SW 1271 (cell line): Measurements from ENCODE around the gene CNOT3.
"Not testable (repeated sequence)": the region's sequence is repeated elsewhere in the genome, so short reads cannot be mapped to it uniquely, and the experiment has no call there.

Experiments used
- DNase-seq, 2 experiments: peaks; one replicate each; lab custom pipeline; 2025; lab: John Stamatoyannopoulos, UW

Gene CNOT3

GRCh38 chr19:54169149-54169740, 31.7 kb downstream of the CNOT3 start:
- DNase-seq = no peak

- DNase-seq = not testable (repeated sequence)
These were observed 34.3 kb downstream of the CNOT3 start for GRCh38 chr19:54171736-54172431.

- peak in 1 of 2 experiments; percentile 17 for DNase-seq
These were observed 35.2 kb downstream of the CNOT3 start, which contains the start of gene TMC4 for GRCh38 chr19:54172471-54173358. TMC4 (minus strand) TSS chr19:54173160; CDS start chr19:54173117, 43 bp downstream.

- no peak for DNase-seq
These were observed 35.8 kb downstream of the CNOT3 start for GRCh38 chr19:54173359-54173699.

- no peak for DNase-seq
These were observed 36.6 kb downstream of the CNOT3 start for GRCh38 chr19:54173951-54174834.

- DNase-seq = no peak
These were observed 41.2 kb downstream of the CNOT3 start for GRCh38 chr19:54178581-54179261.

GRCh38 chr19:54179262-54179852, 41.8 kb downstream of the CNOT3 start:
- no peak for DNase-seq

GRCh38 chr19:54179921-54180461, 42.4 kb downstream of the CNOT3 start:
- DNase-seq = peak; percentile 37 to 76

- no peak for DNase-seq
These were observed 43.1 kb downstream of the CNOT3 start for GRCh38 chr19:54180691-54181091.

- not testable (repeated sequence) for DNase-seq
These were observed 44.3 kb downstream of the CNOT3 start for GRCh38 chr19:54181894-54182293.

- DNase-seq = no peak
These were observed 45.9 kb downstream of the CNOT3 start for GRCh38 chr19:54183431-54183830.

GRCh38 chr19:54186351-54186750, 48.8 kb downstream of the CNOT3 start:
- DNase-seq = no peak

GRCh38 chr19:54186934-54187381, 49.4 kb downstream of the CNOT3 start:
- no peak for DNase-seq

- peak in 1 of 2 experiments; percentile 13 for DNase-seq
These were observed 50.8 kb downstream of the CNOT3 start for GRCh38 chr19:54188215-54188871.

- no peak for DNase-seq
These were observed 51.7 kb downstream of the CNOT3 start, which contains the start of gene MBOAT7 for GRCh38 chr19:54189145-54189734. MBOAT7 (minus strand) TSS chr19:54189580; CDS start chr19:54188508, 1,072 bp downstream.

- peak; percentile 98 to 99 for DNase-seq
These were observed 52.4 kb downstream of the CNOT3 start for GRCh38 chr19:54189735-54190502.

- peak; percentile 90 to 96 for DNase-seq
These were observed 53.0 kb downstream of the CNOT3 start for GRCh38 chr19:54190503-54191010.
